Stimulated activated CD8-positive, alpha-beta memory T cell treated with anti-CD3 and anti-CD28 coated beads, Interleukin-15, amount 100 ng/mL, for 24 hours (primary cell): ENCODE results near the gene ANKRD31.

Experiments used
- DNase-seq: peaks from one replicate; pipeline ENCODE4 v3.0.0-alpha.2; 2020; ENCODE audit warnings: low read depth

Gene ANKRD31

GRCh38 chr5:75059912-75060545, 176.6 kb downstream of the ANKRD31 start:
- DNase-seq, result no peak

- DNase-seq, result no peak
Observed at GRCh38 chr5:75058986-75059535, 177.6 kb downstream of the ANKRD31 start.

DNA sequence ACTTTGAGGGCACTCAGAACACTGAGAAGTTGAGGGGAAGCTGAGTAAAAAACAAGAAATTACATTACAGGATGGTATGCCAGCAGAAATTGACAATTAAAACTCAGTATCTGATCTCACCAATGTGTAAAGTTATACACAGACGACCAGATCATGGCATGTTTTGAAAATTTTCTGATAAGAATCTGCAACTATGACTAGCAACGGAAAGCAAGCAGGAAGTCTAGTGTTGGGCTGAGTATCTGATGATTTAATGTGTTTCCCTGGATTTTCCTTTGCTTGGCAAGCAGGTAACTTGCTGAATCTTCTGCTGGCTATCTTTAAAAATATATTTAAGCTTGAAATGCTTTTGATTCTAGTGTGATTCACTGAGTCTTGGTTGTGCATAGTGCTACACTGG, 179.1 kb downstream of the ANKRD31 start:
- DNase-seq, result no peak

- DNase-seq, result no peak
Observed at GRCh38 chr5:75055727-75056144, 180.9 kb downstream of the ANKRD31 start.

DNA sequence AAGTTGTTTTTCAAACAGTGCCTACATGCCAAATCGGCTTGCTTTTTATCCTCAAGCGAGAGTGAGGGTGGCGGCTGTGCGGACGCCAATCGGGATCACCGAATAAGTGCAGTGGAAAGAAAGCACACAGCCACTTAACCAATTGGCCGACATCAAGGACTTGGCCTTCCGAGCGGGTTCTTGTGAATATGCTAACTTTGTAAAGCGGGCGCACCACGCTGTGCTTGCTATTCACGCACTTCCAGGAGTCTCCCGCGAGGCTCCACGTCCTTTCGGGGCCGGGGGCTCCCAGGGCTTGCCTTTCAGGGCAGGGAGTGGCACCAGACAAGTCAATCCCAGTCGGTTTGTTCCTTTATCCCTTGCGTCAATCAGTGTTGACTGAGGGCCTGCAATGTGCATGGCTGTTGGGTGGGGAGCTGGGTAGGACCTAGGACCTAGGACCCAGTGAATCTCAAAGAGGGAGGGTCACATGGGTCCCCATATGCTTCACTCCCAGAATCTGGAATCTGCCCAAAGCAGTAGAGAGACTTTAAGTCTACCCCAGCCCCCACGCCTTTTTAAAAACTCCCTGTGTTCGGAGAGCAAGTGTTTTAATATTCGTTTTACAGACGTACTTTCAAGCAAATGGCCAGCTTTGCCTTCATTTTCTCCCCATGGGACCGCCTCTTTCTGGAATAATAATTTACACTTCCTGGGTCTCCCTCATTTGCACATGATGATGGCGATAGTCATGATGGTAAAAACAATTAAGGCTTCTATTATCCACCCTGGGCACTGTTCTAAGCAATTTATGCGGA, 182.3 kb downstream of the ANKRD31 start:
- DNase-seq, result no peak

DNA sequence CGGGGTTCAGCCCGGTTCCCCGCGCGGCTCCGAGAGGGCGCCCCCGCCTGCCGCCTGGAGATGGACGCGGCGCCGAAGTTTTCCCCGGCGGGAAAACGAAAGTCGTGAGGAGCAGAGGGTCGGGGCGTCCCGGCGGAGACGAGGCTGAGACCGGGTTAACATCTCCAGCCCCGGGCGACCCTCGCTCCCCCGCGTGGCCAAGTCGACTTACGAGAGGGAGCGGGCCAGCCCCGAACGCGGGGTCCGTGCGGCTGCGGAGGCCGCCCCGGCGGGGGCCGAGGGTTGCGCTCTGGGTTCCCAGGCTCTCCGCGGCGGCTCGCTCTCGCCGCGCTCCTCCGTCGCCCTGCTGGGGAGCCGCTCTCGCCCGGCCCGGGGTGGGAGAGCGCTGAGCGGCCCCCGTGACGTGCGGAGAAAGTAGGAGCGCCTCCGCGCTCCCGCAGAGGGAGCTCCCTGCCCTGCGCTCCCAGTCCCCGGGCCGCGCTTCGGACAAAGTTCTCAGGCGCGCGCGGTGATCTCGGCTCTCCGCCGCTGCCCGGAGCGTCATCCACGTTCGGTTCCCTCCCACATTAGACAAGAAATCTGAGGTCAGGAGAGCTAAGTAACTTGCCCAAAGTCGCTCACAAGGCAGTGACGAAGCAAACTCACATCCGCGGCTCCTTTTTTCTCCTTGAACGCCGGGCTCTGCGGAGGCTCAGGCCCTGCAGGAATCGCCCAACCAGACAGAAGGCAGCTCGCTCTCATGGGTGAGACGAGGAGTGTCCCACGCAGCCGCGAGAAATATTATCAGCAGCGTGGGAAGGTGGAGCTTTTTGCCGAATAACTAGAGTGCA, 183.2 kb downstream of the ANKRD31 start:
- DNase-seq, result peak; percentile 18

GRCh38 chr5:75053054-75053303, 183.7 kb downstream of the ANKRD31 start:
- no peak for DNase-seq

GRCh38 chr5:75052192-75053053, 184.3 kb downstream of the ANKRD31 start, which contains the start of gene GCNT4:
GCNT4 (minus strand) TSS chr5:75052558; CDS start chr5:75030037, 22,521 bp downstream.
- peak; percentile 13 for DNase-seq

- DNase-seq, result no peak
Observed at GRCh38 chr5:75051217-75051751, 185.4 kb downstream of the ANKRD31 start.

DNA sequence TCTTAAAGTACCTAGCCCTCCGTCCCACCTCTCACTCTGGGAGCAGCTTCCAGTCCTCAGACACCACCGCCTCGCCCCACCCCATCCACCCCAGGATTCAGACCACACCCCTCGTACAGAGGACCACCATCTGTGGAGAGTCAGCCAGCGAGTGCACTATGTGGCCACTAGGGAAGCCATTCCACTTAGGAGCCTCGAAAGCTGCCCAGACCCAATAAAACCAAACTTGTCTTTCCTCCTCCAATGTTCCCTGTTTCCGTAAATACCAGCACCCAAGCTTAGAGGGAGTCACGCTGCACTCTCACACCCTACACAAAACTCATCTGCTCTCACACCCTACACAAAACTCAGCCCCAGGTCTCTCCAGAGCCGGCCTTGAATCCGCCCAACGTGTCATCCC, 186.3 kb downstream of the ANKRD31 start:
- DNase-seq, result no peak

DNA sequence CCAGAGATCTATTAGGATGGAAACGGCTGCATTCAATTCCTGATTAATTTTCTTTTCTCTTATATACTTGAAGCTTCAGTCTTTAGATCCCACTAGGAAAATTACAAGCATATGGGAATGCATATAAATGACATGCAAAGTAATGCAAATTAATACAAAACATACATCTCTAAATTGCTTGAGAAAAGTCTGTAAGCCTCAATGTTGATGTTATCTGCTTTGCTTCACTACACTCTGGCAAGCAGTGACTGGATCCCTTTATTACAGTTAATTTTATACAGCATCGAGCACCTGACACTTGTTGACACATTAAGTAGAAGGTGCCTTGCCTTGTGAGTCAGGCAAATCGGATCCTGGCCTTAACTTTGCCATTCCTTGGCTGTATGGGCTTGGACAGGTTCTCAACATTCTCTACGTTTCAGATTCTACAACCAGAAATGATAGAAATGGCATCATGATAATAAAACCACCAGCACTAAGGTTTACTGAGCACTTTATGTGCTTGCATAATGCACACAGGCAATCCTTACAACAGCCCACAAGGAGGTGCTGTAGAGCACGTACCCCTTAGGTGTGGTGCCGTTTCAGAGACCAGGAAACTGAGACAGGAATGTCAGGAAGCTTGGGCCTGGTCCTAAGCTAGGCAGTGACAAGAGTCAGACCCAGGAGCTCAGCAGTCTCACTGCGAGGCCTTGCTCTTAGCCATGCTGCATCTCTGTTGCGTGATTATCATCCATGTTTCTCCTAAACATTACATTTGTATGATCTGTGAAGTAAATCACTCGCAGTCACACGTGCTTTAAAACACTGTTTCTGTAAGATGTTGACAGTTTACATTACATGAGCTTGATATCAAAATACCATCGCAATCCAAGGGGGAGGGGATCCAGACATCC, 187.0 kb downstream of the ANKRD31 start:
- no peak for DNase-seq

GRCh38 chr5:75048457-75048953, 188.2 kb downstream of the ANKRD31 start:
- no peak for DNase-seq

GRCh38 chr5:75047356-75047755, 189.3 kb downstream of the ANKRD31 start:
- no peak for DNase-seq

GRCh38 chr5:75046366-75047142, 190.1 kb downstream of the ANKRD31 start:
- DNase-seq, result no peak

DNA sequence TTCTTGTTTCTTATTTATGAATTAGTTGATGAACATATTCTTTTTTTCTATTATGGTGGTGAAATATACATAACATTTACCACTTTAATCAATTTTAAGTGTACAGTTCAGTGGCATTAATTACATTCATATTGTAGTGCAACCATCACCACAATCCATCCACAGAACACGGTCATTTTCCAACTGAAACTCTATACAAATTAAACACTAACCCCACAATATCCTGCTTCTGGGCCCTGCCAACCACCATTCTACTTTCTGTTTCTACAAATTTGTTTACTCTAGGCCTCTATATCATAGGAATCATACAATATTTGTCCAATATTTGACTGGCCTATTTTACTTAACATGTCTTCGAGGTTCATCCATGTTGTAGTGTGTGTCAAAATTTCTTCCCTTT, 191.6 kb downstream of the ANKRD31 start:
- DNase-seq, result no peak

DNA sequence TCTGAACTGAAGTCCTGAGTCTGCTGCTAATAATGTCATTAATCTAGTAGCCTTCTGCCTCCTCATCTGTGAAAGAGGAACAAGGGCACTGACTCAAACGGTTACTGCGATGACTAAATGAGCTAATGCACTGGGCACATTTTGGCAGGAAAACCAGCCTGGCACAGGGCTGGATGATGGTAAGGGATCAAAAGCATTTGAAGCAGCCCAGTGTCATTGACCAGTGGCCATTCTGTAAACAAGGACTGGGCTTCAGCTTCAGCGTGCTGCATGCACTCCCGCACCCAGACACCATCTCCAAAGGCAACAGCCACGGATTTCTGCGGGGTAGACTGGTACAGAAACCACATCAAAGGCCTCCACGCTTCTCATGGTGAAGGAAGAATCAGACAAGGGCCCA, 192.3 kb downstream of the ANKRD31 start:
- DNase-seq, result no peak

DNA sequence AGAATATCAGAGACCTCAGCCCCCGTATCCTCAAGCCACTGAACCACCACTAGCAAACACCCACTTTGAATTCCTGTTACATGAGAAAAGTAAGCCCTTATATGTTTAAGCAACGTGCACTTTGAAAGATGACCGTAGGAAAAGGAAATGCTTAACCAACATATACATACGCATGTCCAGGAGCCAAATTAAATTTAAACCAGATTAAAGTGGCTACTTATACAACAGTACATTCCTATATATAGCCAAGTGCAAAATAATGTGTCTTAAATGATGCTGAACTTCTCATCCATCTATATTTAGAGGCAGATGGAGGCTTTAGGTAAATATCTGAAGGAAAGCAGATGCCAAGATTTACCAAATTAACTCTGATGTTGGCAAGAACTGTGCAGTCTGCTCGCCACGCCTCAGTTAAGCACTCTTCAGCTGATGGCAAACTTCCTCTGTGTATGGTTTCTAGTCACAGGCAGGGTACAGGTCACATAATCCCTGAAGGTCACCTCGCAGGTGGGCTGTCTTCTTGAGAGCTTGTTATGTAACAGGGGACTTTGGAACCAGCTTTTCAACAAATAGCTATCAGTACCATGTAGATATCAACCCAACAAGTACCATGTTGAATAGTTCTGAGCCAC, 192.9 kb downstream of the ANKRD31 start:
- DNase-seq, result no peak

DNA sequence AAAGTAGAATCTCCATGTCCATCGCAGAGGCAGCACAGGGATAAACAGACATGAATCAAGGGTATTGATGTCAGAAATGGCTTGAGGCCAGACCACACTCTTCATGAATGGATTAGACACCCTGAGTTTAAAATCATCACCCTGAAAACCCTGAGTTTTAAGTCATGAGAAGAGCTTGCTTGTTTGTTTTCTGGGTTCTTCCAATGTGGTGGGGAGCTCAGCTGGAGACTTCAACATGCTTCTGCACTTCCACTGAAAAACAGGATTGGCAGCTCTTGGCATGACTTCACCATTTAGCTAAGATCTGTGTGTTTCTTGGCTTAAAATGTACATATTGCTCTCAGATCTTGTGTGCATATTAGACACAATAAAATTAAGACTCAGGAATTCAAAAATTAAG, 194.2 kb downstream of the ANKRD31 start:
- DNase-seq, result no peak

DNA sequence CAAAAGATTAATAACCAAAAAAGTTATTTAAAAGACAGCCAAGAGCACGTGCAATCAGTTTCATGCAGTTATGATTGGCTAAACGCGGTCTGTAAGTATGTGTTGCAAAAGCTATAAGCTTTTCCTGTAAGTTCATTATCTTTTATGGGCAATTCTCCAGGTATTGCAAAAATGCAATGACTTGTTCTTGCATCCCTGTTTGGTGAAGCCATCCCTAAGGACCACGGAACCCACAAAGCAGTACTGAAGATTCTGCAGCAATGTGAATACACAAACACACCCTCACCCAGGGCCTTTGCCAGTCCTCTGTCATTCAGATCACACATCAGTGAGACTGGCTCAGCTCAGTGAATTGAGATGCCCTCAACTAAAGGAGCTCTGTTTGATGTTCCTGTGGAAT, 195.7 kb downstream of the ANKRD31 start:
- no peak for DNase-seq
